PC-9 (cell line): Measurements from ENCODE around the gene EMILIN3. TPM values are rescaled to one million over a fixed set of nuclear protein-coding genes. Genes with fewer than 3 reads are reported as not detected.

Experiments
- BruUV-seq: library from RNA; stranded (reverse); fragments of 400-500 nt; replicated peaks from 2 replicates; lab custom pipeline; 2021; lab: Mats Ljungman, UMichigan
- CTCF ChIA-PET: fragments of 300-600 bp; sonication (Branson Sonifier 250); formaldehyde crosslinking; loops from one replicate; lab custom pipeline; 2022; ENCODE audit warnings: antibody characterized with exemption; lab: Charles Lee
- POLR2A ChIA-PET: fragments of 300-600 bp; sonication (Branson Sonifier 250); formaldehyde crosslinking; loops from one replicate; lab custom pipeline; 2022; ENCODE audit warnings: antibody characterized with exemption; ENCODE audit not compliant: unreplicated experiment; lab: Charles Lee
- DNase-seq, 2 experiments: peaks; one replicate each; pipeline versions ENCODE4 v3.0.0 to v3.0.0-alpha.2; 2015 to 2022; ENCODE audit warnings: mixed read lengths in 1 of 2
- H2AFZ ChIP-seq: fragments of 200-600 bp; sonication (generic); 2 replicates; pipeline ENCODE4 v1.8.1; 2017; ENCODE audit warnings: antibody characterized with exemption
- H3F3A ChIP-seq: fragments of 200-600 bp; sonication (generic); 2 replicates; pipeline ENCODE4 v1.8.1; 2017; ENCODE audit warnings: antibody characterized with exemption, mild to moderate bottlenecking, low read depth; ENCODE audit not compliant: insufficient read depth
- H3K27ac ChIP-seq: fragments of 200-600 bp; sonication (generic); 2 replicates; pipeline ENCODE4 v1.6.1; 2016; ENCODE audit warnings: mixed run types
- H3K27me3 ChIP-seq: fragments of 200-600 bp; sonication (generic); 2 replicates; pipeline ENCODE4 v1.6.1; 2016; ENCODE audit warnings: low read depth, mixed run types; ENCODE audit not compliant: insufficient read depth
- H3K36me3 ChIP-seq: fragments of 200-600 bp; sonication (generic); 2 replicates; pipeline ENCODE4 v1.6.1; 2016; ENCODE audit warnings: low read depth, mixed run types
- H3K4me1 ChIP-seq: fragments of 200-600 bp; sonication (generic); replicated peaks from 2 replicates; pipeline ENCODE4 v1.6.1; 2016; ENCODE audit warnings: mixed run types; ENCODE audit not compliant: insufficient read depth
- H3K4me2 ChIP-seq: fragments of 200-600 bp; sonication (generic); 2 replicates; pipeline ENCODE4 v1.6.1; 2017; ENCODE audit warnings: mixed run types
- H3K4me3 ChIP-seq: fragments of 200-600 bp; sonication (generic); 2 replicates; pipeline ENCODE4 v1.6.1; 2016; ENCODE audit warnings: mixed run types
- H3K79me2 ChIP-seq: fragments of 200-600 bp; sonication (generic); 2 replicates; pipeline ENCODE4 v1.6.1; 2017; ENCODE audit warnings: low read depth, mixed run types
- H3K9me2 ChIP-seq: fragments of 200-600 bp; sonication (generic); 2 replicates; pipeline ENCODE4 v1.8.1; 2017; ENCODE audit warnings: mild to moderate bottlenecking; ENCODE audit not compliant: insufficient read depth
- H3K9me3 ChIP-seq: fragments of 200-600 bp; sonication (generic); 2 replicates; pipeline ENCODE4 v1.8.1; 2016; ENCODE audit warnings: low read depth; ENCODE audit not compliant: insufficient read depth
- H4K20me1 ChIP-seq: fragments of 200-600 bp; sonication (generic); 2 replicates; pipeline ENCODE4 v1.8.1; 2017; ENCODE audit not compliant: insufficient read depth
- EZH2 ChIP-seq: fragments of 200-600 bp; sonication (generic); IDR thresholded peaks from 2 replicates; pipeline ENCODE4 v1.8.0; 2017; ENCODE audit warnings: antibody characterized with exemption, low read depth
- intact Hi-C: fragments of 100-400 bp; cut with micrococcal nuclease; formaldehyde crosslinking; loops from one replicate; pipeline ENCODE4 v1.10.0; 2022; ENCODE audit not compliant: unreplicated experiment
- total RNA-seq: library from RNA; stranded (reverse); gene quantifications from 2 replicates; pipeline ENCODE4 v1.2.3, GENCODE V29; 2021
- TF ChIP-seq, protein P1 (sequence below): fragments of 200-600 bp; sonication (generic); conservative IDR thresholded peaks from 2 replicates; pipeline ENCODE4 v1.6.1; 2017; ENCODE audit warnings: mixed run types, antibody characterized with exemption, mild to moderate bottlenecking, moderate library complexity

The EMILIN3 gene
- total RNA-seq, 1 experiment from 2014 or later: not detected

DNA sequence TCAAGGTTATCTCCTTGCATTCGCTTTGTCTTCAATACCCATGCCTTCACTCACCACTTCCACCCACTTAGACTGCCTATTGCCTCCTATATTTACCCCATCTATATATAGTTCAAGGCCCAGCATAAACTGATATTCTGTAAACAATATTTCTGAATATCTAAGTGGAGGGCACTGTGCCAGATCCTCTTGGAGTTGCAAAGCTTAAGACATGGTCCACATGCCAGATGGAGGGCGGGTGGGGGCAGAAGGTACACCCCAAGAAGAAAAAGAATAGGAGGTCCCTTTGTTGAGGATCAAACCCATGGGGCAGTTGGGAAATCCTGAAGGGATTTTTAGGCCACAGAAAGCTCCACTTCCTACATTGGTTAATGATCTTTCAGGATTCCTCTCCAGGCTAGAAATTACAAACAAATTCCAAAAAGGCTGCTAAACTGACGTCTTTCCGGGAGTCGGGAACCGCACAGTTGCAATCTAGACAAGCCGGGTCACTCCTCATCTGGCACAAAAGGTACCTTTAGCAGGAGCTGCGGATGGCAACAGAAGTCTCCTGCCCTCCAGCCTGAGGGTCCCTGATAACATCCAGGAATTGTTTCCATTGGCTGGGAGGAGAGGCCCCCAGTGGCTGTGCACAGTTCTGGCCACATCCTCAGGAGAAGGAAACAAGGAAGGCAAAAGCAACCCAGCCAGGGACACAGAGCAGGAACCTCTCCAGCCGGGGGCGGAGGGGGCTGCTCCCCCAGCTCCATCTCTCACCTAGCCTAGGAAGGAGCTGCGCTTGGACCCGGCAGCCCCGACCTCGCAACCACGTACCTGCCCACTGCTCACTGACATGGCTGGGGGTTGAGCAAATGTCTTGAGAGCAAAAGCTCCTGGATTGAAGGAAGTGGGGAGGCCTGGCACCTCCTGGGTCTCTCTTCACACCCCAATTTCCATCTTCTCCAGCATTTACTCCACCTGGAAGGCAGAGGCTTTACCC lies 31.9 kb downstream of the EMILIN3 start:
- H3K4me1 ChIP-seq: peaks cover 15% of the 10 kb centered on the region
- BruUV-seq: no TSS peak
- no peak for DNase-seq
- no peaks in the 10 kb centered on the region for H3K79me2 ChIP-seq
- H3K4me2 ChIP-seq: no peak overlapping the region
- H3K9me2 ChIP-seq: no peaks in the 10 kb centered on the region
- no peak overlapping the region for H2AFZ ChIP-seq
- H3K27ac ChIP-seq: no peak overlapping the region
- H3K27me3 ChIP-seq: no peaks in the 10 kb centered on the region
- intact Hi-C loops: no loop called here
- TF ChIP-seq, protein P1, sequence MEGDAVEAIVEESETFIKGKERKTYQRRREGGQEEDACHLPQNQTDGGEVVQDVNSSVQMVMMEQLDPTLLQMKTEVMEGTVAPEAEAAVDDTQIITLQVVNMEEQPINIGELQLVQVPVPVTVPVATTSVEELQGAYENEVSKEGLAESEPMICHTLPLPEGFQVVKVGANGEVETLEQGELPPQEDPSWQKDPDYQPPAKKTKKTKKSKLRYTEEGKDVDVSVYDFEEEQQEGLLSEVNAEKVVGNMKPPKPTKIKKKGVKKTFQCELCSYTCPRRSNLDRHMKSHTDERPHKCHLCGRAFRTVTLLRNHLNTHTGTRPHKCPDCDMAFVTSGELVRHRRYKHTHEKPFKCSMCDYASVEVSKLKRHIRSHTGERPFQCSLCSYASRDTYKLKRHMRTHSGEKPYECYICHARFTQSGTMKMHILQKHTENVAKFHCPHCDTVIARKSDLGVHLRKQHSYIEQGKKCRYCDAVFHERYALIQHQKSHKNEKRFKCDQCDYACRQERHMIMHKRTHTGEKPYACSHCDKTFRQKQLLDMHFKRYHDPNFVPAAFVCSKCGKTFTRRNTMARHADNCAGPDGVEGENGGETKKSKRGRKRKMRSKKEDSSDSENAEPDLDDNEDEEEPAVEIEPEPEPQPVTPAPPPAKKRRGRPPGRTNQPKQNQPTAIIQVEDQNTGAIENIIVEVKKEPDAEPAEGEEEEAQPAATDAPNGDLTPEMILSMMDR: no peak
- TF ChIP-seq EZH2: no peak
- no peaks in the 10 kb centered on the region for H4K20me1 ChIP-seq
- peaks cover 8% of the 10 kb centered on the region for H3F3A ChIP-seq
- H3K36me3 ChIP-seq: no peaks in the 10 kb centered on the region
- H3K9me3 ChIP-seq: no peaks in the 10 kb centered on the region
- no peak overlapping the region for H3K4me3 ChIP-seq
- ChIA-PET CTCF (interaction anchor here (0.6 kb wide), 2 partner anchors 88 to 367 kb away, joined by 4 read pairs; no protein-coding TSS in a partner anchor), POLR2A (no interaction called here)

DNA sequence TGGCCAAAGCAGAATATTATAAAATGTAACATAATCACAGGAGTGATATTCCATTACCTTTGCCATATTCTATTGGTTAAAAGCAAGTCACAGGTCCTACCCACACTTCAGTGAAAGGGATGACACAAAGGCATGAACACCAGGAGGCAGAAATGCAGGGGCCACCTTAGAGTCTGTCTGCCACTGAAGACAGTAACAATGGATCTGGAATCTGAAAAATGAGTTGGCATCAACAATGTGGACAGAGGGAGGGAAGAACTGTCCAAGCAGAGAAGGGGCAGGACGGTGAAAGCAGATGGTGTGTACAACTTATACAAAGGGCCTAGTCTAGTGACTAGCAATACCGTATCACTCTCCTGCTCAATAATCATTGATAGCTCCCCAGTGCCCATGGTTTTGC lies 32.6 kb downstream of the EMILIN3 start:
- Histone ChIP-seq H3K4me2 (no peak overlapping the region), H3K9me2 (no peaks in the 10 kb centered on the region), H3F3A (peaks cover 14% of the 10 kb centered on the region), H3K27ac (no peak overlapping the region), H3K36me3 (no peaks in the 10 kb centered on the region), H3K9me3 (no peaks in the 10 kb centered on the region), H3K79me2 (no peaks in the 10 kb centered on the region), H3K27me3 (no peaks in the 10 kb centered on the region), H2AFZ (no peak overlapping the region), H4K20me1 (no peaks in the 10 kb centered on the region), H3K4me3 (no peak overlapping the region), H3K4me1 (peaks cover 14% of the 10 kb centered on the region)
- DNase-seq: no peak
- POLR2A ChIA-PET: no interaction called here
- no TSS peak for BruUV-seq
- CTCF ChIA-PET: no interaction called here
- TF ChIP-seq EZH2: no peak
- TF ChIP-seq, protein P1: no peak
- intact Hi-C loops: no loop called here

DNA sequence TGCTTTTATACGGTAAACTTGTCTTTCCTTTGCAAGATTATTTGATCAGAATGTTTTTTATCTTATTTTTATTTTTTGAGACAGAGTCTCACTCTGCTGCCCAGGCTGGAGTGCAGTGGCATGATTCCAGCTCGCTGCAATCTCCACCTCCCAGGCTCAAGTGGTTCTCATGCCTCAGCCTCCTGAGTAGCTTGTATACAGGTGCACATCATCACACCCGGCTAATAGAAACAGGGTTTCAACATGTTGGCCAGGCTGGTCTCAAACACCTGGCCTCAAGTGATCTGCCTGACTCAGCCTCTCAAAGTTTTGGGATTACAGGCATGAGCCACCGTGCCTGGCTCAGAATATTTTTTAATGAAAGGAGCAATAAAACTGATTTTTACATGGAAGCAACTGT lies 34.9 kb downstream of the EMILIN3 start:
- no peaks in the 10 kb centered on the region for H3K9me3 ChIP-seq
- H3K27me3 ChIP-seq: no peaks in the 10 kb centered on the region
- H3K79me2 ChIP-seq: no peaks in the 10 kb centered on the region
- no peak overlapping the region for H3K4me2 ChIP-seq
- DNase-seq: no peak
- no peak overlapping the region for H3K4me3 ChIP-seq
- intact Hi-C loops: no loop called here
- peaks cover 20% of the 10 kb centered on the region for H3K4me1 ChIP-seq
- ChIA-PET CTCF (no interaction called here), POLR2A (no interaction called here)
- no peaks in the 10 kb centered on the region for H3K9me2 ChIP-seq
- H4K20me1 ChIP-seq: no peaks in the 10 kb centered on the region
- H2AFZ ChIP-seq: no peak overlapping the region
- BruUV-seq: no TSS peak
- no peak overlapping the region for H3K27ac ChIP-seq
- H3K36me3 ChIP-seq: no peaks in the 10 kb centered on the region
- H3F3A ChIP-seq: peaks cover 19% of the 10 kb centered on the region
- TF ChIP-seq EZH2: no peak
- TF ChIP-seq, protein P1: no peak
